ES-I3 (cell line): Measurements from ENCODE around the gene SCN1A.

Experiments
- H3K36me3 ChIP-seq: 2 replicates; pipeline ENCODE4 v1.6.1; 2013; ENCODE audit warnings: mild to moderate bottlenecking, low read length, control low read depth, moderate library complexity; ENCODE audit not compliant: insufficient read depth
- H3K4me1 ChIP-seq: 2 replicates; pipeline ENCODE4 v1.6.1; 2013; ENCODE audit warnings: mild to moderate bottlenecking, control low read depth, low read length; ENCODE audit not compliant: insufficient read depth
- H3K9ac ChIP-seq: 2 replicates; pipeline ENCODE4 v1.6.1; 2013; ENCODE audit warnings: low read depth, mild to moderate bottlenecking, low read length, moderate library complexity
- H3K9me3 ChIP-seq: 2 replicates; pipeline ENCODE4 v1.6.1; 2013; ENCODE audit warnings: mild to moderate bottlenecking, low read length, moderate library complexity; ENCODE audit not compliant: control insufficient read depth, insufficient read depth

SCN1A gene

DNA sequence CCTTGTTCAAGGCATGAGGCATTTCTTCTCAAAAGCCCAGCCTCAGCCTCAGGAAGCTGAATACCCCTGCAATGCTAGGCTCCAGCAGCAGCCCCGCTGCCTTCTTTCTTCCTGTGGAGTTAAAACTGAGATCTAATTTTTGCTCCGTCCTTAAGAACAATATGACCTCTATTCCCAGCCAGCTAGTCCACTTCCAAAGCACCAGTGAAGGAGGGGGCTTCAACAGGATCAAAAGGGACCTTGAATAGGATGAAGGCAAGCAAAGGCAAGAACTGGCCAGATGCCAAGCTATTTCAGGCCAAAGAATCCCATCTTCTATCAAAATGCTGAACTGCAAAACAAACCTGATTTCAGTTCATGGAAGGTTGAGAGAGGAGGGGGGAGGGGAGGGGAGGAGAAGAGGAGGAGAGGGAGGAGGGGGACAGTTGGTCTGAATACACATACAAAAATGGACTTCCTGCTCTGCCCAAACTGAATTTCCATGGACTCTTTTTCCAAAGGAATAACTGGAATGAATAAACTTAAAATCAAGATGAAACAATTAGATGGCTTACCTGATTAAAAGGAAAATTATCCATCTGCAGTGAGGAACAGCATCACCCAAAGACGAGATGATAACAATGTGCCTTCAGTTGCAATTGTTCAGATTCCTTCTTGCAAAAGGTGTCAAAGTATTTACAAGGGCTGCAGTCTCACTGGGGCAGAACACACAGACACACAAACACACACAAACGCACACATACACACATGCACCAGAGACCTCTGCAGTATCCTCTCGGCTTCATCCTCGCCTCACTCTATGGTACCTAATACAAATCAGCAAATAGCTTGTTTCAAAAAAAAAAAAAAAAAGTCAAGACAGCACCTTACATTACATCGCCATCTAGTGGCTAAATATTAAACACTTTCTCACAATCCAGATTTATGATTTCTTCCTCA is at the start of gene SCN1A:
TSS of gene SCN1A (minus strand) at position 804 of the 939 bp plus-strand sequence. CDS start 54,399 bp downstream, outside the sequence.
- Histone ChIP-seq H3K9ac (no peak within 1 kb of the TSS), H3K9me3 (no peaks in the 10 kb centered on the region), H3K4me1 (peaks cover 22% of the 10 kb centered on the region; the same call in 1 of the 2 replicates), H3K36me3 (no peaks in the 10 kb centered on the region)

DNA sequence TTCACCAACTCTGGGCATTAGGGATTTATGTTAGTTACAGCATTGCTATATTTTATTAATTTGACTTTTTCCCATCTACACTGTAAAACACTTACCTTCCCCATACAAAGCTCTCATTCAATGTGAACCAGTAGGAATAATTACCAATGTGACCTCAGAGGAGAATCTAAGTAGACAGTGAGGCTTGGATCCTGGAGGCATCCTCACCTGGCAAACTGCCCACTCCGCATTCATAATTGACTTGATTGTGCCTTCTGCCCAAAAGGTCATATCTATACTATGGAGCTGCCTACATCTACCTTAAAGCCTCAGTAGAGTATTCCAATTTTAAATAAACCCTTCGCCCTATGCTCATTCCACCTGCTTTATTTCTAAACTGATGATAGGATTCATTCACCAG is 45.4 kb upstream of the SCN1A start:
- Histone ChIP-seq H3K9ac (no peak overlapping the region), H3K9me3 (no peaks in the 10 kb centered on the region)

DNA sequence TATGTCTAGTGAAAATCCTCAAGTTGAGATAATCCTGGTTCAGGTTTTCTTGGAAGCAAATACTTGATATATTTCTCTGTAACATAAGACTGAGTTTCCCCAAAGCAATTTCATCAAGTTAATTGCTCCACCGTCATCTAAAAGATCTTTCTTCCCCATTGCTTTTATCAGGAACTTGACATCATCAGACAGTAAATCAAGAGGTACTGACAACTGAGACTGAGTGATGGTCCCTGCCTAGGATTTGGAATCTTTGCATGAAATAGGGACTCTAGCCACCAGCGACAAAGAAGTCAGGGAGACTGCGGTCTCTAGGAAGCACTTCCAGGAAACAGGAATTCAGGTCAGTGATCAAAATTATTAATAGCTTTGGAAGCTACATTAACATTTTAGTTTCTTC is 43.4 kb upstream of the SCN1A start:
- Histone ChIP-seq H3K36me3 (no peaks in the 10 kb centered on the region), H3K9me3 (no peaks in the 10 kb centered on the region), H3K4me1 (no peaks in the 10 kb centered on the region), H3K9ac (no peak overlapping the region)

More for the DNA sequence above, 45.4 kb upstream of the SCN1A start:
- Histone ChIP-seq H3K4me1 (no peaks in the 10 kb centered on the region), H3K36me3 (no peaks in the 10 kb centered on the region)

DNA sequence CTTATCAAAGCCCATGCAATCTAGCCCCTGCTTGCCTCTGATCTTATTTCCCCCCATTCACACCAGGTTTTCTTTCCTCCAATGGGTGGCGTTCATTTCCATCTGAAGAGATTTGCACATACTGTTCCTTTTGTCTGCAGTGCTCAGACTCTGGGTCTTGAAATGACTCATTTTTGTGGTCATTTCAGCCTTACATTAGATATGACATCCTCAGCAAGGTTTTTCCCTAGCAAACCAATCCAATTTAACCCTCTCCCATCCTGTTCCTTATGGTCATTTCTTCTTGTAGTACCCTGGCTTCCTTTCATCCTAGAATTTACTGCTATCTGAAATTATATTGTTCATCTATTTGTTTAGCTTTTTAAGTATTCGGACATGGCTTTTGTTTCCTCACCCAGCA is 42.5 kb upstream of the SCN1A start:
- Histone ChIP-seq H3K36me3 (no peaks in the 10 kb centered on the region), H3K9ac (no peak overlapping the region), H3K9me3 (no peaks in the 10 kb centered on the region), H3K4me1 (no peaks in the 10 kb centered on the region)

DNA sequence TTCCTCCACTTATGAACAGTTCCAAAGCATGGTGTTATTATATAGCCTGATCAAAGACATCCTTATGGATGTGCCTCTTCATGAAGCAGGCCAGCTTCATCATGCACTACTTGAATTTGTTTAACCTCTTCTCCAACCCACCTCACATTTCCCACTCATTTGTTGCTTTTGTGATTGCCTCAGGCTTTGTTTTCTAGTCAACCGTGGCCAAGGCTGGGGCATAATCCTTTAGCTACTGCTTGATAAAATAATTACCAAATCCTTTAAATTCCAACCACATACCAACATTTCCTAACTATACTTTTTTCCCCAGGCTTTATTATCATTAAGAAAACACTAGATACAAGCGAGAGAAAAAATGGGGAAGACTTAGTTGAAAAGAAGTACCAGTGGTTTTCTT is 39.6 kb upstream of the SCN1A start:
- no peaks in the 10 kb centered on the region for H3K9me3 ChIP-seq
- H3K9ac ChIP-seq: no peak overlapping the region
- no peaks in the 10 kb centered on the region for H3K36me3 ChIP-seq
- no peaks in the 10 kb centered on the region for H3K4me1 ChIP-seq

DNA sequence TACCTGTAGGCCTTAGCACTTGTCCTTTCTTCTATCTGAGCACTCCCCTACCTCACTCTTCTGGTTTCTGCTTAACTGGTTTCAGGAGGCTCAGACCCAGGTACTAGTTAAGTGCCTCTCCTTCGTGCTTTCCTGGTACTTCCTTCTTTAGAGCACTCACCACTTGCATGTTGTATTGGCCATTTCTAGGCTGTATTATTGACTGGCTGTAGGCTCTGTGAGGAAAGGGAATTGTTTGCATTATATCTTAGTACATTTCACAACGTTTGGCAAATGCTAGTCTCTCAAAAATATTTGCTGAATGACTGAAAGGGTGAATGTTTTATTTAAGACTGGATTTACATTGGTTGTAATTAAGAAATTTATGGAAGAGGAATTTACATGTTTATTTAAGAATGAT is 36.0 kb upstream of the SCN1A start:
- H3K4me1 ChIP-seq: no peaks in the 10 kb centered on the region
- no peaks in the 10 kb centered on the region for H3K36me3 ChIP-seq
- H3K9ac ChIP-seq: no peak overlapping the region
- H3K9me3 ChIP-seq: no peaks in the 10 kb centered on the region

DNA sequence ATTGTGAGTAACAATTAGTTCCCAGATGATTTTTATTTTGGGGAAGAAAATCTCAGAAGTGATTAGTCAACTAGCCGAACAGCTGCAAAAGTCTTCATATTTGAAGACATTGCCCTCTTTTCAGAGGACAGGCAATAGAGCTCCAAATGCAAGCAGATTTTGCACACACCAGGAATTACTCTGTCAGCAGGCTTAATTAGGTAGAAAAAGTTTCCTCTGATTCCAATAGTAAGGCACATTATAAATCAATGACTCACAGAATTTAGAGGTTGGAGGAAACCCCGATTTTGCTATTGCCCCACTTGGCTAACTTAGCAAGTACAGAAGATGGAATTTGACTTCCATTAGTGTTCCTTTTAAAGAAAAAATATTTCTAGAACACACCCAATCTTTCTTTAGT is 30.7 kb upstream of the SCN1A start:
- Histone ChIP-seq H3K4me1 (no peaks in the 10 kb centered on the region), H3K36me3 (no peaks in the 10 kb centered on the region), H3K9ac (no peak overlapping the region), H3K9me3 (no peaks in the 10 kb centered on the region)

DNA sequence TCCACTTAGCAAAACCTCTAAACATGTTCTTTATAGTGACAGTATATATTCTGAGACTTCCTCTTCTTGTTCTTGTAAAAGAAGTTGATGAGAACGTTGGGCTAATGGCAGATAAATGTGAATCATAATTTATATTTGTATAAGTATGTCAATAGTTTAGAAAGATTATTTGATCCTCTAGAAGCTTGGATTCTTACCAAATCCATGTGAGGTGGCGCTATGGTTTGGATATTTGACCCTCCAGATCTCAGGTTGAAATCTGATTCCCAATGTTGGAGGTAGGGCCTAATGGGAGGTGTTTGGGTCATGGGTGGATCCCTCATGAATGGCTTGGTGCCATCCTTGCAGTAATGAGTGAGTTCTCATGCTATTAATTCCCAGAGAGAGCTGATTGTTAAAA is 29.8 kb upstream of the SCN1A start:
- Histone ChIP-seq H3K4me1 (no peaks in the 10 kb centered on the region), H3K9ac (no peak overlapping the region), H3K9me3 (no peaks in the 10 kb centered on the region), H3K36me3 (no peaks in the 10 kb centered on the region)

DNA sequence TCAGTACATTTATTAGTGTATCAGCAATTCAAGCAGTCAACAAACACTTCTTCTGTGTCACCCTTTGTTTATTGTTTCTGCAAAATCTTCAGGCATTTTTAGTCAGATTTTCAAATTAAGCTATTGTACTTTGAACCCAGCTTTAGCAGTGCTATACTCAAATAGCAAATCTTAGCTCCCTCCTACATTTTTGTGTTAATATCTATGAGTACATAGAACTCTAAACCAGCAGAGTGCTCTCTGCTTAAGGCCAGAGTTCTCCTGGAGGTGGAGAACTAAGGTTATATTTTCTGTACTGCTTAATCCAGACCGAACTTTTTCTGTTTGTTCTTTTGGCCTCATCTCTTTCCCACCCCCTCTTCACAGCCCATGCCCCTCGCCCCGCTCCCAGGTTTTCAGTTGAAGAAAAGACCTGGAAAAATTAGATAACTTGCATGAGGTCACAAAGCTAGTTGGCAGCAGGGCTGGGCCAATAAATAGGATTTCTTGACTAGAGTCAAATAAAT is 29.2 kb upstream of the SCN1A start:
- Histone ChIP-seq H3K36me3 (no peaks in the 10 kb centered on the region), H3K9ac (no peak overlapping the region), H3K9me3 (no peaks in the 10 kb centered on the region), H3K4me1 (no peaks in the 10 kb centered on the region)

DNA sequence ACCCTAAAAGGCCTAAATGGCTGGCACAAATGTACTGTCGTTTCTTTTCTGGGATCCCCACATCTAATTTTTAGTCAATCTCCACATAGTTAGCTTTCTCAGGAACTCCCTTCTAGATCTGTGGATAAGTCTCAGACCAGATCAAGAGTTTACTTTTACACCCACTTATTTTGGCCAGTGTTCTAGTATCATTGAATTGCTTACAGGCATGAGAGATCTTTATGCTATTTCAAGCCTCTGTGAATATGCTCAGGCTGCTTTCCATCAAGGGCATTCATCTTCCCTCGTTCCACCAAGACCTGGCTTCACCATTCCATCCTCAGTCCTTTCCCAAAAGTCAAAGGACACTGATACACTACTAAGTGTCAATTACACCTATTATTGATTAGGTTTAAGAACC is 27.8 kb upstream of the SCN1A start:
- Histone ChIP-seq H3K36me3 (no peaks in the 10 kb centered on the region), H3K9me3 (no peaks in the 10 kb centered on the region), H3K4me1 (no peaks in the 10 kb centered on the region), H3K9ac (no peak overlapping the region)

DNA sequence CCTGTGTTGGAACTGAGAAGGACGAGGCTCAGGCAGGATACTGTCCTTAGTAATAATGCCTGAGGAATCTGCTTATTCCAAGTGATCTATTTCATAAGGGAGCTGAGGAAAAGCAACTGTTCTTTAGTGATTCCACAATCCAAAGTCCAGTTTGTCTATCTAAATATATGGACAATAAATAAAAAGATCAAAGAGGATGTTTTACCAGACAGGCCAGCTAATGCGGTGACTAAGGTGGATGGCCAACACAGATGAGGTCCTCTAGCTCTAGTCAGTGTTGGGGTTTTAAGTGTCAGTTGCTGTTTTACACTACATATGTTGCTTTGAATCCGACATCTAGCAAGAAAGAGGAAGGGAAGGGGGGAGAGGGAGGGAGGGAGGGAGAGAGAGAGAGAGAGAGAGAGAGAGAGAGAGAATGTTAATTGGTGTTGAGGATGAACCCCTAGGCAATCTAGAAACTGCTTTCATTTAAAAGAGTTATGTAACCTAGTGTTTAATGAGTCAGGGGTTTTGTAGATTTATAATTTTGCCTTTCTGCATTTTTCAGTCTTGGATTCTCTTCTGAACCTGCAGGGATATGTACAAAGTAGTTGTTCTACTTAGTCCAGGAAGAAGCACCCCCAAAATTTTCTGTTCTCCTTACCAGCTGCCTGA is 27.0 kb upstream of the SCN1A start:
- Histone ChIP-seq H3K4me1 (no peaks in the 10 kb centered on the region), H3K9me3 (no peaks in the 10 kb centered on the region), H3K9ac (no peak overlapping the region), H3K36me3 (no peaks in the 10 kb centered on the region)

DNA sequence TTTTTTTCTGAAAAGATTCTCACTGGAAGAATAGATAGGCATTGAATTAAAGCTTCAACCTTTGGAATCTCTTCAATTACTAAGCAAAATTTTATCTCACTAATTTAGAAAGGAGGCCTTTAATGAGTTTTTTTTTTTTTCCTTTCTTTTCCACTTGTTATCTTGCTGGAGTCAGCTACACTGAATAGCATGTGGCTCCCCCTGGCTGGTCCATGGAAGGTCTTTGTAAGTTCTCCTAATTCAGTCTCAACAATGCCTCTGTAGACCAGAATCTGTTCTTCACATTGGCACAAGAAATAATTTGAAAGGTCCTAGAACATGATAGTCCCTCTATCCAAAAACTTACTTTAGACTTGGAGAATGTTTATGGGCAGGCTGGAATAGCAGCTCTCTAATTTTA is 24.2 kb upstream of the SCN1A start:
- Histone ChIP-seq H3K9me3 (no peaks in the 10 kb centered on the region), H3K4me1 (peaks cover 5% of the 10 kb centered on the region; the same call in 1 of the 2 replicates), H3K9ac (no peak overlapping the region), H3K36me3 (no peaks in the 10 kb centered on the region)

DNA sequence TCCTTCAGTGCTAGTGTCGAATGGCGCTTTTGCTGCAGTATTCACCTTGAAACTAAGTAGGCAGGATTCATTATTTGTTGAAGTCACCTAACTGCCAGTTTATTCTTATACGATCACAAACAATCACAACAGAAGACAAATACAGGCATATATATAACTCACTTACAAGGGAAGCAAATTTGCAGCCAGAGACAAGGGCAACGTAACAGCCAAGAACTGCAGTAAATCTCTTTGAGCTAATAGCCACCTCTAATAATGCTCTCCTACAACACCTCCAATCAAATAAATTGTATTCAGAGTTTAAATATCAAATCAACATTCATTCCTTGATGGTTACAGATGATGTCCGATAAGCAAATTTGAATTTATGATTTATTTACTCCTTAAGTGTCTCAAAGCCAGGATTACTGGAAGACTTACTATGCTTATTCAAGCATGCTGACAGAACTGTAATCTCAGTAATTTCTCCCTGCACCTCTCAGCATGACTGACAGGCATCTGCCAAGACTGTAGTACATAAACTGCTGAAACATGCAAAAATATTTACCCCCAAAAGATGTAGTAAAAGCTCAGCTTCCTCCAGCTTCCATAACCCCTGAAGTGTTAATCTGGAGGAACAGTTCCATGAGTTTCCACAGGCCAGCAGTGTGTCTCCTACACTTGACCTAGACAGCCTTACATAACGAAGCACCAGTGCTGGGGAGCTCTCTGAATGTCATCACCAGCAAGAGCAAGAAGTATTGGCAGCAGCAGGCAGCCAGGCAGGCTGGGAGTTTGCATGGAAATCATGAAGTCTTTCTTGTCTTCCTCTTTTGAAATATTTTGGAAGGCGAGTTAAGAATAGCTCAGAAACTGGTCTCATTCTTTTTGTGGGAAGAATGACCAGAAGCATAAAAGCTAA is 20.9 kb upstream of the SCN1A start:
- Histone ChIP-seq H3K4me1 (peaks cover 5% of the 10 kb centered on the region; the same call in 1 of the 2 replicates), H3K9me3 (no peaks in the 10 kb centered on the region), H3K36me3 (no peaks in the 10 kb centered on the region), H3K9ac (no peak overlapping the region)

DNA sequence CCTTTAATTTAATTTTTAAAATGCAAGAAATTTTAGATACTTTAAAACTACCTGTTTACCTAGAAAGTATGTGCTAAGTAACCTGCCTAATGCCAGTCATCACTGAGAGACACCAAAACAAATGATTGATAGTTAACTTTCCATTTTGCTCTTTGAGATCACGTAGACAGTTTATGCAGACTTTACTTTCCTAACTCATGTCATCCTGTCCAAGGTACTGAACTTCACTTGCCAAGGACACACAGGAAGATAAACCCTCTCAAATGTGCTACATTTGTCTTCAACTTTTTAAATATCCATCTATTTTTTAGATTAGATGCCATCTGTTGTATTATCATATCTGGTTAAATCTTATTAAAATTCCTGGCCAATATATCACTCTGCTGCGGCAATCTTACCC is 20.1 kb upstream of the SCN1A start:
- Histone ChIP-seq H3K4me1 (peaks cover 5% of the 10 kb centered on the region; the same call in 1 of the 2 replicates), H3K9me3 (no peaks in the 10 kb centered on the region), H3K36me3 (no peaks in the 10 kb centered on the region), H3K9ac (no peak overlapping the region)
